Measurements from ENCODE around the gene CLEC16A. TPM values are rescaled to one million over a fixed set of nuclear protein-coding genes. Genes with fewer than 3 reads are reported as not detected.

Gene CLEC16A
- total RNA-seq, 1 donor from 2014 or later, result 58.1 TPM

DNA sequence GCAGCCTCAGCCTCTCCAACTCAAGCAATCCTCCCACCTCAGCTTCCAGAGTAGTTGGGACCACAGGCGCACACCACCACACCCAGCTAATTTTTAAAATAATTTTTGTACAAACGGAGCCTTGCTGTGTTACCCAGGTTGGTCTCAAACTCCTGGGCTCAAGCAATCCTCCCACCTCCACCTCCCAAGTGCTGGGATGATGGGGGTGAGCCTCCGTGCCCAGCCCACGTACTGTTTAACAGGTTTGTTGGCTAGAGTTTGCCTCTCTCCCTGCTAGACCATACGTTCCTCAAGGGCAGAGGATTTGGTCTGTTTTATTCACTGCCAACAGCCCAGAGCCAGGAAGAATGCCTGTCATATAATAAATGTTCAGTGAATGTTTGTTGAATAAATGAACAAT is 285.1 kb downstream of the CLEC16A start:
- DNase-seq (ENCODE audit: low spot score), result no peak
- TF ChIP-seq CTCF (IDR thresholded peaks at IDR 0.05; ENCODE audit: unreplicated experiment), result no peak
- Mint-ChIP-seq H3K27me3 (ENCODE audit: unreplicated experiment) (peaks cover 6% of the 10 kb centered on the region), H3K27ac (ENCODE audit: unreplicated experiment) (no peak overlapping the region), H3K4me3 (ENCODE audit: unreplicated experiment) (no peak overlapping the region), H3K36me3 (ENCODE audit: low read depth, unreplicated experiment) (no peaks in the 10 kb centered on the region), H3K9me3 (ENCODE audit: unreplicated experiment) (no peaks in the 10 kb centered on the region), H3K4me1 (ENCODE audit: unreplicated experiment) (no peaks in the 10 kb centered on the region)

- no peak for TF ChIP-seq CTCF (IDR thresholded peaks at IDR 0.05; ENCODE audit: unreplicated experiment)
- no peaks in the 10 kb centered on the region for H3K4me1 Mint-ChIP-seq (ENCODE audit: unreplicated experiment)
Observed at GRCh38 chr16:11229906-11230305, 285.5 kb downstream of the CLEC16A start.

DNA sequence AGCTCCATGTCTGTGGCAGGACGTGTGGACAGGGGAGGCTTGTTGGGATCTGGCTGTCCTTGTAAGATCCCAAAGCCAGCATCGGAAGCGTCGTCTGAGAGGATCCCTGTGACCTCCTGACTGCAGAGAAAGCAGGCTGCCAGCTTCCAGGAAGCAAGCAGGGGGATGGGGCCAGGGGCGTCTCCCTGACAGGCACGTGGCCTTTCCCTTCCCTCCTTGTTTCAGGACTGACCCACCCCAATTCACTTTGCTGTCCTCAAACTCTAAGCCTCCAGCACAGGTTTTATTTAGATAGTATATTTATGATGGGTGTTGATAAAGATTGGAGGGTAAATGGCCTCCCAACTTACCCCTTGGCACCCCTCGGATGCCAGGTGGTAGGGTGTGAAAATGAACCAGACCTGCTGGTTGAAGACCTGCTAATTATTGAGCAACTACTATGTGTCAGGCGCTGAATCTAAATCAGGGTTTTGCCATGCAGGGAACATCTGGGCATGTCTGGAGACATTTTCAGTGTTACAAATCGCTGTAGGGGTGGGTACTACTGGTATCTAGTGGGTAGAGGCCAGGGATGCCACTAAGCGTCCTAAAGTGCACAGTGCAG is 287.1 kb downstream of the CLEC16A start:
- no peaks in the 10 kb centered on the region for H3K36me3 Mint-ChIP-seq (ENCODE audit: low read depth, unreplicated experiment)
- peaks cover 7% of the 10 kb centered on the region for H3K27me3 Mint-ChIP-seq (ENCODE audit: unreplicated experiment)
- no peak for TF ChIP-seq CTCF (IDR thresholded peaks at IDR 0.05; ENCODE audit: unreplicated experiment)
- H3K4me3 Mint-ChIP-seq (ENCODE audit: unreplicated experiment), result no peak overlapping the region
- no peak for DNase-seq (ENCODE audit: low spot score)
- no peaks in the 10 kb centered on the region for H3K9me3 Mint-ChIP-seq (ENCODE audit: unreplicated experiment)
- H3K4me1 Mint-ChIP-seq (ENCODE audit: unreplicated experiment), result no peaks in the 10 kb centered on the region
- no peak overlapping the region for H3K27ac Mint-ChIP-seq (ENCODE audit: unreplicated experiment)

More at GRCh38 chr16:11229906-11230305, 285.5 kb downstream of the CLEC16A start:
- peaks cover 6% of the 10 kb centered on the region for H3K27me3 Mint-ChIP-seq (ENCODE audit: unreplicated experiment)
- no peaks in the 10 kb centered on the region for H3K36me3 Mint-ChIP-seq (ENCODE audit: low read depth, unreplicated experiment)
- DNase-seq (ENCODE audit: low spot score), result no peak
- H3K27ac Mint-ChIP-seq (ENCODE audit: unreplicated experiment), result no peak overlapping the region
- no peaks in the 10 kb centered on the region for H3K9me3 Mint-ChIP-seq (ENCODE audit: unreplicated experiment)
- H3K4me3 Mint-ChIP-seq (ENCODE audit: unreplicated experiment), result no peak overlapping the region

Other genes starting within 250 kb of the CLEC16A start
- 0.64 TPM for gene TEKT5, start 249.6 kb upstream of the CLEC16A start, total RNA-seq (ENCODE audit: unreplicated experiment)
- gene NUBP1, start 200.7 kb upstream of the CLEC16A start, total RNA-seq (ENCODE audit: unreplicated experiment), result 18.4 TPM
- 7.8 TPM for gene TVP23A, start 125.8 kb upstream of the CLEC16A start, total RNA-seq (ENCODE audit: unreplicated experiment)
- 0.13 TPM for gene CIITA, start 67.4 kb upstream of the CLEC16A start, total RNA-seq (ENCODE audit: unreplicated experiment)
- 37.9 TPM for gene DEXI, start 2.1 kb upstream of the CLEC16A start, total RNA-seq (ENCODE audit: unreplicated experiment)